Left kidney (tissue), 8 donors: ENCODE results near the gene TGIF2LX. TPM values are rescaled to one million over a fixed set of nuclear protein-coding genes. Genes with fewer than 3 reads are reported as not detected.
"Not testable (repeated sequence)": the region's sequence is repeated elsewhere in the genome, so short reads cannot be mapped to it uniquely, and the experiment has no call there.

Source experiments
- DNase-seq: peaks from one replicate; pipeline ENCODE4 v3.0.0-alpha.2; 2013
- long read RNA-seq, 8 donors: transcript quantifications; one replicate each; lab custom pipeline, GENCODE V29; 2026
- polyA plus RNA-seq: library from polyadenylated mRNA; unstranded; fragments of 120-200 nt; gene quantifications from one replicate; pipeline ENCODE4 v1.2.1, GENCODE V29; 2013; ENCODE audit not compliant: insufficient read length

The TGIF2LX gene
- not detected for polyA plus RNA-seq
- long read RNA-seq, donor 1 = 0 reads
- long read RNA-seq, donor 2 = 0 reads
- long read RNA-seq, donor 3 = 0 reads
- long read RNA-seq, donor 4 = 0 reads
- long read RNA-seq, donor 5 = 0 reads
- long read RNA-seq, donor 6 = 0 reads
- long read RNA-seq, donor 7 = 0 reads
- long read RNA-seq, donor 8 = 0 reads

DNA sequence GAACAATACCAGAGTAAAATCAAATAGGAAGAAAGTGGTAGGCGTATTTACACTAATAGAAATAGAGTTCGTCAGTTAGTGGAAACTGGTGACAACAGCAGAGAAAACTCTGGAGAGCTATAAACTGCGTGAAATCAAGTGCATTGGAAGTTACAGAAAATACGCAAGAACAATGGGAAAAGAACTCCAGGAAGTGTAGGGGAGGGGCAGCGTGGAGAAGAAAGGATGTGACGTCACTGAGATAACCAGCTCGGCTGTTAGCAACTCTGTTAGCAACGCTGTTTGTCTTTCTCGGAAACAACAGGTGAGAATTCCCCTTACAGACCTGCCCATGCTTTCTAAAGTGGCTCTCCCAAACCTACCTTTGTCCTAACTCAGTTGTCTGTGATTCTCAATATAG is at the start of gene TGIF2LX:
TSS of gene TGIF2LX (plus strand) at position 244 of the 400 bp plus-strand sequence. CDS start 178 bp downstream, outside the sequence.
- DNase-seq = not testable (repeated sequence)

DNA sequence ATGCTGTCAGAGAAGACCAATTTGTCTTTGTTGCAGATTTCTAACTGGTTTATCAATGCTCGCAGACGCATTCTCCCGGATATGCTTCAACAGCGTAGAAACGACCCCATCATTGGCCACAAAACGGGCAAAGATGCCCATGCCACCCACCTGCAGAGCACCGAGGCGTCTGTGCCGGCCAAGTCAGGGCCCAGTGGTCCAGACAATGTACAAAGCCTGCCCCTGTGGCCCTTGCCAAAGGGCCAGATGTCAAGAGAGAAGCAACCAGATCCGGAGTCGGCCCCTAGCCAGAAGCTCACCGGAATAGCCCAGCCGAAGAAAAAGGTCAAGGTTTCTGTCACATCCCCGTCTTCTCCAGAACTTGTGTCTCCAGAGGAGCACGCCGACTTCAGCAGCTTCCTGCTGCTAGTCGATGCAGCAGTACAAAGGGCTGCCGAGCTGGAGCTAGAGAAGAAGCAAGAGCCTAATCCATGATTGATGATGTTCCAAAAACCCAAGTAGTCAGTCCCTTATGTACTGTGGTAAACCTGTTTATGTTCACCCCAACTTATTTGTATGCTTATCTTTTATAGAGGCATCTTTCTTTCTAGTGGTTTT is 728 bp downstream of the TGIF2LX start:
- not testable (repeated sequence) for DNase-seq

DNA sequence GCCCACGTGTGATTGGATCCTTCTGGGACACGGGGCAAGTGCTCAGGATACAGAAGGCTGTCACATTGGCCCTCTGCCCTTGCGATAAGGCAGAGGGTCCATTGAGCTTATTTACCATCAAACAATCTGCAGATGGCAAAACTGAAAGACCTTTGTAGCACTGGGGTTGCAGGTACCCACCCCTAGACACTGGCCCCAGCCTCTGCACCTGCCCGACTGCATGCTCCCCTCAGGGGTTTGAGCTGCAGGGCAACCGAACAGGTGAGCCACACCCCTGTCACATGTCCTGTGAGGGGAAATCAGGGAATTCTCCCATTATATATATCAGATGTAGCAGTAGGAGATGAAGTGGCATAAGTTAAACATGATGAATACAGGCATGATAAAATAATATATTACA is 21.4 kb downstream of the TGIF2LX start:
- not testable (repeated sequence) for DNase-seq

DNA sequence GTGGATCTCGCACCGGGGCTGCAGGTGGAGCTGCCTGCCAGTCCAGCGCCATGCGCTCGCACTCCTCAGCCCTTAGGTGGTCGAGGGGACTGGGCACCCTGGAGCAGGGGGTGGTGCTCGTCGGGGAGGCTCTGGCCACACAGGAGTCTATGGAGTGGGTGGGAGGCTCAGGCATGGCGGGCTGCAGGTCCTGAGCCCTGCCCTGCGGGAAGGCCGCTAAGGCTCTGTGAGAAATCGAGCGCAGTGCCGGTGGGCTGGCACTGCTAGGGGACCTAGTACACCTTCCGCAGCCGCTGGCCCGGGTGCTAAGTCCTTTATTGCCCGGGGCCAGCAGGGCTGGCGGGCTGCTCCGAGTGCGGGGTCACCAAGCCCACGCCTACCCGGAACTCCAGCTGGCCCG is 43.9 kb downstream of the TGIF2LX start:
- not testable (repeated sequence) for DNase-seq
